Activated naive CD8-positive, alpha-beta T cell treated with anti-CD3 and anti-CD28 coated beads, Interleukin-2, amount 50 U/mL, for 24 hours (primary cell): ENCODE data around the gene ADAM12.

Source experiments
- ATAC-seq: fragments of 150-1000 bp; cut with Tn5 transposase; one replicate; pipeline ENCODE4 v1.10.0; 2021
- DNase-seq: peaks from one replicate; pipeline ENCODE4 v3.0.0; 2021
- H3K27ac Mint-ChIP-seq: one replicate; pipeline ENCODE4 v1.8.0; 2021; ENCODE audit warnings: mild to moderate bottlenecking, mixed read lengths
- H3K27me3 Mint-ChIP-seq: one replicate; pipeline ENCODE4 v1.8.0; 2021; ENCODE audit warnings: mixed read lengths
- H3K36me3 Mint-ChIP-seq: one replicate; pipeline ENCODE4 v1.8.0; 2021; ENCODE audit warnings: low read depth, mixed read lengths
- H3K4me1 Mint-ChIP-seq: one replicate; pipeline ENCODE4 v1.8.0; 2021; ENCODE audit warnings: mixed read lengths
- H3K4me3 Mint-ChIP-seq: one replicate; pipeline ENCODE4 v1.8.0; 2021; ENCODE audit warnings: mild to moderate bottlenecking, moderate library complexity, mixed read lengths
- H3K9me3 Mint-ChIP-seq: one replicate; pipeline ENCODE4 v1.8.0; 2021; ENCODE audit warnings: mixed read lengths

The ADAM12 gene

GRCh38 chr10:126387931-126388911 is at the start of gene ADAM12:
Gene ADAM12, minus strand, starts transcription at chr10:126388477. Its CDS starts 332 bp downstream, at chr10:126388145.
- DNase-seq (no peak), ATAC-seq (no peak)
- Mint-ChIP-seq H3K4me1 (peaks cover 4% of the 10 kb centered on the region), H3K9me3 (peaks cover 6% of the 10 kb centered on the region), H3K27me3 (peaks cover 39% of the 10 kb centered on the region), H3K36me3 (no peaks in the 10 kb centered on the region), H3K27ac (no peak within 1 kb of the TSS), H3K4me3 (no peak within 1 kb of the TSS)

- ATAC-seq: no peak
- Mint-ChIP-seq H3K27ac (no peak overlapping the region), H3K9me3 (peaks cover under 1% of the 10 kb centered on the region), H3K36me3 (no peaks in the 10 kb centered on the region), H3K4me1 (no peaks in the 10 kb centered on the region), H3K27me3 (peaks cover 7% of the 10 kb centered on the region), H3K4me3 (no peak overlapping the region)
- no peak for DNase-seq
These were observed 49.5 kb upstream of the ADAM12 start for GRCh38 chr10:126437635-126438406.

GRCh38 chr10:126434235-126434634 is 46.0 kb upstream of the ADAM12 start:
- DNase-seq: no peak
- no peaks in the 10 kb centered on the region for H3K36me3 Mint-ChIP-seq
- no peaks in the 10 kb centered on the region for H3K4me1 Mint-ChIP-seq
- H3K27ac Mint-ChIP-seq: no peak overlapping the region
- H3K27me3 Mint-ChIP-seq: peaks cover 5% of the 10 kb centered on the region
- ATAC-seq: no peak
- H3K9me3 Mint-ChIP-seq: no peaks in the 10 kb centered on the region
- H3K4me3 Mint-ChIP-seq: no peak overlapping the region

GRCh38 chr10:126433351-126433750 is 45.1 kb upstream of the ADAM12 start:
- Mint-ChIP-seq H3K36me3 (no peaks in the 10 kb centered on the region), H3K27ac (no peak overlapping the region), H3K4me3 (no peak overlapping the region), H3K4me1 (no peaks in the 10 kb centered on the region), H3K27me3 (peaks cover 3% of the 10 kb centered on the region), H3K9me3 (no peaks in the 10 kb centered on the region)
- ATAC-seq (peak; percentile 20), DNase-seq (no peak)

- H3K9me3 Mint-ChIP-seq: no peaks in the 10 kb centered on the region
These were observed 44.2 kb upstream of the ADAM12 start for GRCh38 chr10:126432507-126432906.

GRCh38 chr10:126431816-126432215 is 43.5 kb upstream of the ADAM12 start:
- Mint-ChIP-seq H3K27me3 (peaks cover 3% of the 10 kb centered on the region), H3K4me3 (no peak overlapping the region), H3K36me3 (no peaks in the 10 kb centered on the region), H3K27ac (no peak overlapping the region), H3K9me3 (peaks cover under 1% of the 10 kb centered on the region), H3K4me1 (no peaks in the 10 kb centered on the region)
- DNase-seq: no peak
- no peak for ATAC-seq

More at GRCh38 chr10:126432507-126432906, 44.2 kb upstream of the ADAM12 start:
- peaks cover 3% of the 10 kb centered on the region for H3K27me3 Mint-ChIP-seq
- no peak overlapping the region for H3K27ac Mint-ChIP-seq
- ATAC-seq (no peak), DNase-seq (no peak)
- H3K4me1 Mint-ChIP-seq: no peaks in the 10 kb centered on the region
- H3K36me3 Mint-ChIP-seq: no peaks in the 10 kb centered on the region
- H3K4me3 Mint-ChIP-seq: no peak overlapping the region

- H3K36me3 Mint-ChIP-seq: no peaks in the 10 kb centered on the region
- no peaks in the 10 kb centered on the region for H3K27me3 Mint-ChIP-seq
- H3K4me1 Mint-ChIP-seq: no peaks in the 10 kb centered on the region
- no peak overlapping the region for H3K4me3 Mint-ChIP-seq
- ATAC-seq (no peak), DNase-seq (no peak)
- no peak overlapping the region for H3K27ac Mint-ChIP-seq
- H3K9me3 Mint-ChIP-seq: peaks cover 3% of the 10 kb centered on the region
These were observed 42.2 kb upstream of the ADAM12 start for GRCh38 chr10:126430512-126430911.

- no peak for ATAC-seq
- no peaks in the 10 kb centered on the region for H3K36me3 Mint-ChIP-seq
- no peaks in the 10 kb centered on the region for H3K27me3 Mint-ChIP-seq
- H3K4me3 Mint-ChIP-seq: no peak overlapping the region
- no peak for DNase-seq
- peaks cover 4% of the 10 kb centered on the region for H3K9me3 Mint-ChIP-seq
- no peak overlapping the region for H3K27ac Mint-ChIP-seq
- H3K4me1 Mint-ChIP-seq: no peaks in the 10 kb centered on the region
These were observed 41.0 kb upstream of the ADAM12 start for GRCh38 chr10:126429275-126429674.

- Mint-ChIP-seq H3K4me1 (no peaks in the 10 kb centered on the region), H3K36me3 (no peaks in the 10 kb centered on the region), H3K27me3 (no peaks in the 10 kb centered on the region), H3K9me3 (peaks cover 19% of the 10 kb centered on the region), H3K4me3 (no peak overlapping the region), H3K27ac (no peak overlapping the region)
- ATAC-seq (no peak), DNase-seq (no peak)
These were observed 37.3 kb upstream of the ADAM12 start for GRCh38 chr10:126425489-126426065.

GRCh38 chr10:126425032-126425431 is 36.8 kb upstream of the ADAM12 start:
- no peak overlapping the region for H3K27ac Mint-ChIP-seq
- H3K4me1 Mint-ChIP-seq: no peaks in the 10 kb centered on the region
- H3K36me3 Mint-ChIP-seq: no peaks in the 10 kb centered on the region
- ATAC-seq: no peak
- H3K9me3 Mint-ChIP-seq: peaks cover 19% of the 10 kb centered on the region
- no peak for DNase-seq
- H3K27me3 Mint-ChIP-seq: no peaks in the 10 kb centered on the region
- H3K4me3 Mint-ChIP-seq: no peak overlapping the region

GRCh38 chr10:126423732-126424491 is 35.6 kb upstream of the ADAM12 start:
- H3K36me3 Mint-ChIP-seq: no peaks in the 10 kb centered on the region
- ATAC-seq: no peak
- H3K27ac Mint-ChIP-seq: no peak overlapping the region
- H3K27me3 Mint-ChIP-seq: no peaks in the 10 kb centered on the region
- H3K4me3 Mint-ChIP-seq: no peak overlapping the region
- peaks cover 24% of the 10 kb centered on the region for H3K9me3 Mint-ChIP-seq
- no peaks in the 10 kb centered on the region for H3K4me1 Mint-ChIP-seq
- no peak for DNase-seq

GRCh38 chr10:126422567-126422966 is 34.3 kb upstream of the ADAM12 start:
- Mint-ChIP-seq H3K27me3 (no peaks in the 10 kb centered on the region), H3K4me3 (no peak overlapping the region), H3K4me1 (no peaks in the 10 kb centered on the region), H3K9me3 (peaks cover 31% of the 10 kb centered on the region), H3K36me3 (no peaks in the 10 kb centered on the region), H3K27ac (no peak overlapping the region)
- no peak for ATAC-seq
- DNase-seq: no peak

- DNase-seq (no peak), ATAC-seq (no peak)
- peaks cover 31% of the 10 kb centered on the region for H3K9me3 Mint-ChIP-seq
These were observed 33.5 kb upstream of the ADAM12 start for GRCh38 chr10:126421756-126422256.

More at GRCh38 chr10:126421756-126422256, 33.5 kb upstream of the ADAM12 start:
- no peak overlapping the region for H3K4me3 Mint-ChIP-seq
- no peak overlapping the region for H3K27ac Mint-ChIP-seq
- H3K4me1 Mint-ChIP-seq: no peaks in the 10 kb centered on the region
- no peaks in the 10 kb centered on the region for H3K36me3 Mint-ChIP-seq
- no peaks in the 10 kb centered on the region for H3K27me3 Mint-ChIP-seq
